ENCODE results near the gene WDTC1. TPM values are rescaled to one million over a fixed set of nuclear protein-coding genes. Genes with fewer than 3 reads are reported as not detected.

The WDTC1 gene
- total and polyA plus RNA-seq, 9 of the 15 experiments (the other 6 are each of a cell fraction or from before 2014, with no cell fraction given) = 0.18 to 32.3 (median 8.8) TPM

DNA sequence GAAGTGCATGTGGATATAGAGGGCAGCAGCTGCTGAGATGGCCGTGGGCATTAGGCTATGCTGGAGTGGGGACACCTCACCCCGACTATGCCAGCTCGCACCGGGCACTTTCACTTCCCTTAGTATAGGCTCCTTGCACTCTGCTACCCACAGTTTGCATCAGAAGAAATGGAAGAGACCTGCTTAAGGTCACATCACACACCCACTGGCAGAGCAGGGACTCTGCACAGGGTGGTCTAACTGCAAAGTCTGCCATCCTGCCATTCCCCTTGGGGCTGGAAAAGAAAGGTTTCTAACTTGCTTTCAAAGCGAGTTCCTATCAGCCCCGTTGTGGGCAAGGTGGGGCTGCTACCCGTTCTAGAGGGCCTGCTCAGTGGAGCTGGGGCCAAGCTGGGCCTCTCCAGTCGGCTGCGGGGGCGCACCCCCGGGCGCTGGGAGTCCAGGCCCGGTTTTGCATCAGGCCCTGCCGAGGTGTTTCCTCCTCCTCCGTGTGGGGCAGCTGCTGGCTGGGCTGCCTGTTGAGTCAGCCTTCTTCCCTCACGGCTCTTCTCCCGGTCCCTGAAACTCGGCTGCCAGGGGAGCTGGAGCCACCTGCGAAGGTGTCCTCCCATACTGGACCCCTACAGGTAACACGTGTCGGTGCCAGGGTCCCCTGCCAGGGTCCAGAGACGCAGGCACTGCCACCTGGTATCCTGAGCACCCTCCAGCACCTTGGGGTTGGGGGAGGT is 107.3 kb downstream of the WDTC1 start, which contains the start of gene SYTL1 (continued):
- TF ChIP-seq, protein P1, sequence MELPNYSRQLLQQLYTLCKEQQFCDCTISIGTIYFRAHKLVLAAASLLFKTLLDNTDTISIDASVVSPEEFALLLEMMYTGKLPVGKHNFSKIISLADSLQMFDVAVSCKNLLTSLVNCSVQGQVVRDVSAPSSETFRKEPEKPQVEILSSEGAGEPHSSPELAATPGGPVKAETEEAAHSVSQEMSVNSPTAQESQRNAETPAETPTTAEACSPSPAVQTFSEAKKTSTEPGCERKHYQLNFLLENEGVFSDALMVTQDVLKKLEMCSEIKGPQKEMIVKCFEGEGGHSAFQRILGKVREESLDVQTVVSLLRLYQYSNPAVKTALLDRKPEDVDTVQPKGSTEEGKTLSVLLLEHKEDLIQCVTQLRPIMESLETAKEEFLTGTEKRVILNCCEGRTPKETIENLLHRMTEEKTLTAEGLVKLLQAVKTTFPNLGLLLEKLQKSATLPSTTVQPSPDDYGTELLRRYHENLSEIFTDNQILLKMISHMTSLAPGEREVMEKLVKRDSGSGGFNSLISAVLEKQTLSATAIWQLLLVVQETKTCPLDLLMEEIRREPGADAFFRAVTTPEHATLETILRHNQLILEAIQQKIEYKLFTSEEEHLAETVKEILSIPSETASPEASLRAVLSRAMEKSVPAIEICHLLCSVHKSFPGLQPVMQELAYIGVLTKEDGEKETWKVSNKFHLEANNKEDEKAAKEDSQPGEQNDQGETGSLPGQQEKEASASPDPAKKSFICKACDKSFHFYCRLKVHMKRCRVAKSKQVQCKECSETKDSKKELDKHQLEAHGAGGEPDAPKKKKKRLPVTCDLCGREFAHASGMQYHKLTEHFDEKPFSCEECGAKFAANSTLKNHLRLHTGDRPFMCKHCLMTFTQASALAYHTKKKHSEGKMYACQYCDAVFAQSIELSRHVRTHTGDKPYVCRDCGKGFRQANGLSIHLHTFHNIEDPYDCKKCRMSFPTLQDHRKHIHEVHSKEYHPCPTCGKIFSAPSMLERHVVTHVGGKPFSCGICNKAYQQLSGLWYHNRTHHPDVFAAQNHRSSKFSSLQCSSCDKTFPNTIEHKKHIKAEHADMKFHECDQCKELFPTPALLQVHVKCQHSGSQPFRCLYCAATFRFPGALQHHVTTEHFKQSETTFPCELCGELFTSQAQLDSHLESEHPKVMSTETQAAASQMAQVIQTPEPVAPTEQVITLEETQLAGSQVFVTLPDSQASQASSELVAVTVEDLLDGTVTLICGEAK (IDR thresholded peaks at IDR 0.05) = peak; percentile 31; the same call in 1 of the 2 replicates
- TF ChIP-seq, protein P1 (CRISPR knock-in tag; IDR thresholded peaks at IDR 0.05) = no peak
- no peak for TF ChIP-seq CHD4 (IDR thresholded peaks at IDR 0.05; ENCODE audit: insufficient read depth, insufficient replicate concordance, low read depth, low read length, poor library complexity, severe bottlenecking)
- no peak for TF ChIP-seq ZNF398 (CRISPR knock-in tag; IDR thresholded peaks at IDR 0.05)
- TF ChIP-seq TAF9B (IDR thresholded peaks at IDR 0.05; ENCODE audit: partially characterized antibody) = no peak
- no peak for TF ChIP-seq ZNF431 (CRISPR knock-in tag; IDR thresholded peaks at IDR 0.05)
- peak; percentile 63 for TF ChIP-seq KDM5B (IDR thresholded peaks at IDR 0.05; ENCODE audit: insufficient replicate concordance, low read depth, low read length)
- TF ChIP-seq, protein P2, sequence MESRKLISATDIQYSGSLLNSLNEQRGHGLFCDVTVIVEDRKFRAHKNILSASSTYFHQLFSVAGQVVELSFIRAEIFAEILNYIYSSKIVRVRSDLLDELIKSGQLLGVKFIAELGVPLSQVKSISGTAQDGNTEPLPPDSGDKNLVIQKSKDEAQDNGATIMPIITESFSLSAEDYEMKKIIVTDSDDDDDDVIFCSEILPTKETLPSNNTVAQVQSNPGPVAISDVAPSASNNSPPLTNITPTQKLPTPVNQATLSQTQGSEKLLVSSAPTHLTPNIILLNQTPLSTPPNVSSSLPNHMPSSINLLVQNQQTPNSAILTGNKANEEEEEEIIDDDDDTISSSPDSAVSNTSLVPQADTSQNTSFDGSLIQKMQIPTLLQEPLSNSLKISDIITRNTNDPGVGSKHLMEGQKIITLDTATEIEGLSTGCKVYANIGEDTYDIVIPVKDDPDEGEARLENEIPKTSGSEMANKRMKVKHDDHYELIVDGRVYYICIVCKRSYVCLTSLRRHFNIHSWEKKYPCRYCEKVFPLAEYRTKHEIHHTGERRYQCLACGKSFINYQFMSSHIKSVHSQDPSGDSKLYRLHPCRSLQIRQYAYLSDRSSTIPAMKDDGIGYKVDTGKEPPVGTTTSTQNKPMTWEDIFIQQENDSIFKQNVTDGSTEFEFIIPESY (CRISPR knock-in tag; IDR thresholded peaks at IDR 0.05) = peak; percentile 84; the same call in 1 of the 2 replicates
- TF ChIP-seq E2F3 (CRISPR knock-in tag; IDR thresholded peaks at IDR 0.05) = no peak
- no peak for TF ChIP-seq ZNF280B (CRISPR knock-in tag; IDR thresholded peaks at IDR 0.05)
- no peak for TF ChIP-seq GATAD2B (IDR thresholded peaks at IDR 0.05; ENCODE audit: borderline replicate concordance)
- TF ChIP-seq TCF3 (CRISPR knock-in tag; IDR thresholded peaks at IDR 0.05) = no peak

Measured in K562 (cell line).